GM15510 (cell line): ENCODE data around the gene FNDC8.

Experiments
- POLR2A ChIP-seq: IDR thresholded peaks from 3 replicates; pipeline ENCODE4 v1.6.1; 2011; ENCODE audit warnings: borderline replicate concordance; ENCODE audit not compliant: insufficient read length; ENCODE audit errors: extremely low read depth

Gene FNDC8

GRCh38 chr17:35152421-35153140, 31.2 kb downstream of the FNDC8 start:
- TF ChIP-seq POLR2A, result no peak

DNA sequence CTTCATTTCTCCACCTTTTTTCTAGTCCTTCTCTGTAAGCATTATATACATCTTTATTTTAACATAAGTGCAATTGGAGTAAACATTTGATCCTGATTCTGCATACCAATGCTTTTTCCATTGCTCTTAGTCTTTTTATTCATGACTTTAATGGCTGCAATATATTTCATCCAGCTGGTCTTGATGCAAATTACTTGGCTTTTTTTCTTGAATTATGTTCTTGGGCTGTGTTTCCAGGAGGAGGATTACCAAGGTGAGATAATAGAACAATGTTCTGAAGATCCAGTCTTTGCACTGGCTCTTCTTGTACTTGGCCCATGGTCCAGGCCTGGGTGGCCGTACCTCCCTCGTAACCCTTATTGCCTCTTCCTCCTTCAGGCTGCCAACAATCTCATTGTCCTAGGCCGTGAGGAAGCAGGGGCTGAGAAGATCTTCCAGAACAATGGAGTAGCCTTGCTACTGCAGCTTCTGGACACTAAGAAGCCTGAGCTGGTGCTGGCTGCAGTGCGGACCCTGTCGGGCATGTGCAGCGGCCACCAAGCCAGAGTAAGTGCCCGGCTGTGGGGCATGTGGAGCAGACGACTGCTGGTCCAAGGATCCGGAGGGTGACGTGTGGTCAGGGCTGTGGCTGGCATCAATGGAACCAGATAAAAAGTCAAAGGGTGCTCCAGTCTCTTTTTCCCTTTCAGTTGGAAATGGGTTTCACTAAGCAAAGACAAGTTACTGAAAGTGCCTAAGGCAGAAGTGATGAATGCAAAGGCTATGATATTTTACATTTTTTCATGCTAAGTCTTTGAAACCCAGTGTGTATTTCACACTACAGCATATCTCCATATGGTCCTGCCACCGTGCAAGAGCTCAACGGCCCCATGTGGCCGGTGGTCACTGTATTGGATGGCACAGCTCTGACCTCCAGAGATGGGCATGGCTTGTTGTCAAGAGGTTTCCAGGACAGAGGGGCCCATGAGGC, 33.1 kb downstream of the FNDC8 start:
- no peak for TF ChIP-seq POLR2A

DNA sequence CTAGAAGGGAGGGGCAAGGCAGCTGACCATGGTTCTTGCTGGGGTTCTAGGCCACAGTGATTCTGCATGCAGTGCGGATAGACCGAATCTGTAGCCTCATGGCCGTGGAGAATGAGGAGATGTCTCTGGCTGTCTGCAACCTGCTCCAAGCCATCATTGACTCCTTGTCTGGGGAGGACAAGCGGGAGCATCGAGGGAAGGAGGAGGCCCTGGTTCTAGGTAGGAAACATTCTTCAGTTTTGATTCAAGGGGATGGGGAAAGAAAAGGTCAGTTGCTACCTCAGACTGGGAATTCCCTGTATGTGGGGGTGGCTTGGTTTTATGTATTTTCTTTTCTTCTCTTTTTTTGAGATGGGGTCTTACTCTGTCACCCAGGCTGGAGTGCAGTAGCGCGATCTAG, 33.8 kb downstream of the FNDC8 start:
- no peak for TF ChIP-seq POLR2A

GRCh38 chr17:35159940-35160339, 38.5 kb downstream of the FNDC8 start:
- TF ChIP-seq POLR2A, result no peak

GRCh38 chr17:35160354-35161201, 39.2 kb downstream of the FNDC8 start:
- TF ChIP-seq POLR2A, result no peak

DNA sequence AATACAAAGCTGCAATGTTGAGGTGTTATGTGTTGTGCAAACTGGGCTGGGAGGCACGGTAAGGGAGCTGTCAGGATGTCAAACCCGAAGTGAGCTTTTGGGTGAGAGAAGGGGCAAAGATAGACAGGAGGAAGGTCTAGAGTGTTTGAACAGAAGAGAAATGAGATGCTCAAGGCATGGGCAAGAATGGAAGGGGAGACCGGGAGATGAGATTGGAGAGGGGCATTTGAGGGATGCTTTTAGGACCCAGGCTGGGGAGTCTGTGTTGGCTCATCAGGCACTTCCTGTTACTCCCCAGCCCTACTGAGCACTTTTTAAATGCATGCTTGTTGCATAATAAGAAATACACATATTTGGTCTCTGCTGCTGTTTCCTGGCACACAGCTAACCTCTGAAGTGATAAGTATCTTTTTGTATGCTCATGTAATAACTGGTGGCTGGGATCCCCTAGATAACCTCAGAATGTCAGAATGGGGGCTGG, 39.9 kb downstream of the FNDC8 start:
- no peak for TF ChIP-seq POLR2A

DNA sequence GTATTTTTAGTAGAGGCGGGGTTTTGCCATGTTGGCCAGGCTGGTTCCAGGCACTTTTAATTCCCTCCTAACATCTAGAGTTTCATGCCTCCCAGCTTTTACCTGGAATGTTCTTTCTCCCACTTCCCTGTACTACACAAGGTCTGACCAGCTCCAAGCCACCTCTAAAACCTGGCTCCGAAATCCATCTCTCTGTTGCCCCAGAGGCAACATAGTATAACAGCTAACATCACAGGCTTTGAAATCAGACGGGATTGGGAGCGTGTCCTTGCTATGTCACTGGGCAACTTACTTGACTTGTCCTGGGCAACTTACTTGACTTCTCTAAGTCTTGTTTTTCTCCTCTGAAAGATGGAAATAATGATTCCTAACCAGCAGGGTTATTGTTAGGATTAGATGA, 41.3 kb downstream of the FNDC8 start:
- TF ChIP-seq POLR2A, result no peak

GRCh38 chr17:35163886-35164285, 42.5 kb downstream of the FNDC8 start:
- TF ChIP-seq POLR2A, result no peak

DNA sequence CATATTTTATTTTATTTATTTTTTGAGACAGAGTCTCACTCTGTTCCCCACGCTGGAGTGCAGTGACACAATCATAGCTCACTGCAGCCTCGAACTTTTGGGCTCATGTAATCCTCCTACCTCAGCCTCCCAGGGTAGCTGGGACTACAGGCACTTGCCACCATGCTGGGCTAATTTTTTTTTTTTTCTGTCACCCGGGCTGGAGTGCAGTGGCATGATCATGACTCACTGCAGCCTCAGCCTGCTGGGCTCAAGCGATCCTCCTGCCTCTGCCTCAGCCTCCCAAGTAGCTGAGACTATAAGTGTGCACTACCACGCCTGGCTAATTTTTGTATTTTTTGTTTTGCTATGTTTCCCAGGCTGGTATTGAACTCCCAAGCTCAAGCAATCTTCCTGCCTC, 43.3 kb downstream of the FNDC8 start:
- no peak for TF ChIP-seq POLR2A

DNA sequence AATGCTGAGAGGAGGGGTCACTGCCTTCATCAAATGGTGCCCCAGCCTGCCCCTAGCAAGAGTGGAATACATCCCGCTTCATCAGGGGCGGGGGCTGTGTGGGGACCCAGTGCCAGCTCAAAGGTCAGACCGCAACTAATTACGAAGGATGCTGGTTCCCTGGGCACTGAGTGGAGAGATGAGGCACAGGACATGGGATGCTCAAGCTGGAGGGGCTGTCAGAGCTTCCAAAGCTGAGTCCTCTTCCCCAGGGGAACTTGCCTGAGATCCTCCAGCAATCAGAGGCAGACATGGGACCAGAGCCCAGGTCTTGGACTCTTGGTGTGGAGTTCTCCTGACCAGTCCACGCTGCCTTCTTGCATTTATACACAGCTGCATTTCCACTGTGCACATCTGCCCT, 45.1 kb downstream of the FNDC8 start:
- TF ChIP-seq POLR2A, result no peak

DNA sequence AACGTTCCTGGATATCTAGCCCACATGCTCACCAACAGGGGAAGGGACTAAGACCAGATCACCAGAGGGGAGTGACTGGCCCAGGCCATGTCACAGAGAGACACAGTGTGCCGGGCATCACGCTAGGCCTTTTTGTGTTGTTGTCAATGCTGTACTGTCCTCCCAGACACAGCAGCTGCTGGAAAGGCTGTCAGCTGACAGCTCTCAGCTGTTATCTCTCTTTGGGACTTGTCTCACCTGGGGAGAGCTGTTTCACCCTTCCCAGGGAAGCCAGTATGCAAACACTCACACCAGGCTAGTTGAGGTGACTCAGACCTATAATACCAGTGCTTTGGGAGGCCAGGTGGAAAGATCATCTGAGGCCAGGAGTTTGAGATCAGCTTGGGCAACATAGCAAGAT, 45.6 kb downstream of the FNDC8 start:
- no peak for TF ChIP-seq POLR2A

DNA sequence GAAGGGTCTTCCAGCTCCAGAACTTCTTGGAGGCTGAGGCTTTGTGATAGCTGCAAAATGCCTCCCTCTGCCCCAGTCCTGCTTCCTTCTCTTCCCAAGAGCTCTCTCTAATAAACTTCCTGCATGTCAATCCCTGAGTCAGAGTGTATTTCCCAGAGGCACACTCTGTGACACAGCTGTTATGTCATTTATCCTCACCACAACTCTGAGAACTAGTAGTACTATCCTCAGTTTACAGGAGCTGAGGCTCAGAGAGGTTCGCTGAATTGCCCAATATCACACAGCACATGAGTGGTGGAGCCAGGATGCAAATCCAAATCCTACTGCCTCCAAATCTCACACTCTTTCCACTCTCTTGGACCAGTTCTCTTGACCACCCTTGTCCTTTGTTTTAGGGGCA, 46.3 kb downstream of the FNDC8 start:
- no peak for TF ChIP-seq POLR2A

DNA sequence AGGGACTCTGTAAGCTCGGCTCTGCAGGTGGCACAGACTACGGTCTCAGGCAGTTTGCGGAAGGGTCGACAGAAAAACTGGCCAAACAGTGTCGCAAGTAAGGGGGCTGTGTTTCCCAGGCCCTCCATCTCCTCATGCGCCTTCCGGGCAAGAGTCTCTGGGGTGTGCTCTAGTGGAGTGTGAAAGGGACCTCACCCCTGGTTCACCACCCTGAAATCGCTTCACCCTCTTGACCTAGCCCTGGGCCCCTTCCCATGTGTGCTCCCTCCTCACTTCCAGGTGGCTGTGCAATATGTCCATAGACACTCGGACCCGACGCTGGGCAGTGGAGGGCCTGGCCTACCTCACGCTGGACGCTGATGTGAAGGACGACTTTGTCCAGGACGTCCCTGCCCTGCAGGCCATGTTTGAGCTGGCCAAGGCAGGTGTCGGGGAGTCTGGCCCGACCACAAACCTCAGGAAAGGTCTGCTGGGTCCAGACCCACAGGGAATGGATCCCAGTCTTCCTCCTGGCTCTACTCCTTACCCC, 48.5 kb downstream of the FNDC8 start:
- no peak for TF ChIP-seq POLR2A

DNA sequence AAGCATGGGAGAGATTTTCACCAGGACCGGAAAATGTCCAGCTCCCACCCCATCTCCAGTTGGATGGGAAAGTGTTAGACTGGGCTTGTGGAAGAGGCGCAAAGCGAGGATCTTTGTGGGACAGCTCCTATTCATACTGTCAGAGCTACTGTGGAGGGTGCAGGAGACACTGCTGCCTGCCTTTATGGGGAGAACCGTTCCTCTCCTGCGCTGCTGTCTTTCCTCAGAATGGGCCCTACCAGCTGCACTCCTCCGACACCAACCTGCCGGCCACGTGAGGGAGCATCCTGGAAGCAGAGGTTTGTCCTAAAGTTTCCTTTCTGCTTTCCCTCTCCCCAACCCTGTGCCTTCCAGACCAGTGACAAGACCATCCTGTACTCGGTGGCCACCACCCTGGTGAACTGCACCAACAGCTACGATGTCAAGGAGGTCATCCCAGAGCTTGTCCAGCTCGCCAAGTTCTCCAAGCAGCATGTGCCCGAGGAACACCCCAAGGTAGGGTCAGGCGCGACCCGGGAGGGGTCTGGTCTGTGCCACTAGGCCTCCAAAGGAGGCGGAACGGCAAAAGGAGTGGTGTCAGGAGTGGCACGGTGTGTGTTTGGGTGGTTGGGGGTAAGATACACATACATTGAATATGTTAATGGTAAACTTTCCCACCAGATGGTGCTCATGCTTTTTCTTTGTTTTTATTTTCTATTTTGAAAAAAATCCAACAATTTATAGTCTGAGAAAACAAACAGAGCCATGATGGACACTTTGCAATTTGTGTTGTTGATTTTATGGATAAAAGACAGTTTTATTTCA, 49.8 kb downstream of the FNDC8 start:
- TF ChIP-seq POLR2A, result no peak
